IPS DF 19.7 (cell line): ENCODE data around the gene ZNF316.
A peak's percentile ranks its signal among the peaks of the same experiment; 100 is the strongest.
"Not testable (repeated sequence)": the region's sequence is repeated elsewhere in the genome, so short reads cannot be mapped to it uniquely, and the experiment has no call there.

ENCODE experiments used
- DNase-seq: peaks from one replicate; pipeline ENCODE4 v3.0.0-alpha.2; 2013; ENCODE audit warnings: low read depth, low spot score

Gene ZNF316

GRCh38 chr7:6621195-6622133, 15.7 kb upstream of the ZNF316 start:
- DNase-seq: no peak

DNA sequence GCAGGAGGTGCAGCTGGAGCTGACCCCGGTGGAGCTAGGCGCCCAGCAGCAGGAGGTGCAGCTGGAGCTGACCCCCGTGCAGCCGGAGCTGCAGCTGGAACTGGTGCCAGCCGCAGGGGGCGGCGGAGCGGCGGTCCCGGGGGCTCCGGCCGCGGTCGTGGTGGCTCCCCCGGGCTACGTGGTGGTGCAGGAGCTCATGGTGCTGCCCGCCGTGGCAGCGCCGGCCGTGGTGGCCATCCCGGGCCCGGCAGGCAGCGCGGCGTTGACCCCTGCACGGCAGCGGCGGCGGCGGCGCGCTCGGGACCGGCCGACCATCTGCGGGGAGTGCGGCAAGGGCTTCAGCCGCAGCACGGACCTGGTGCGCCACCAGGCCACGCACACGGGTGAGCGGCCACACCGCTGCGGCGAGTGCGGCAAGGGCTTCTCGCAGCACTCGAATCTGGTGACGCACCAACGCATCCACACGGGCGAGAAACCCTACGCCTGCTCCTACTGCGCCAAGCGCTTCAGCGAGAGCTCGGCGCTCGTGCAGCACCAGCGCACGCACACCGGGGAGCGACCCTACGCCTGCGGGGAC, 14.9 kb upstream of the ZNF316 start:
- DNase-seq: no peak

- DNase-seq: no peak
Observed at GRCh38 chr7:6623589-6624245, 13.4 kb upstream of the ZNF316 start.

- no peak for DNase-seq
Observed at GRCh38 chr7:6624246-6624611, 12.9 kb upstream of the ZNF316 start.

DNA sequence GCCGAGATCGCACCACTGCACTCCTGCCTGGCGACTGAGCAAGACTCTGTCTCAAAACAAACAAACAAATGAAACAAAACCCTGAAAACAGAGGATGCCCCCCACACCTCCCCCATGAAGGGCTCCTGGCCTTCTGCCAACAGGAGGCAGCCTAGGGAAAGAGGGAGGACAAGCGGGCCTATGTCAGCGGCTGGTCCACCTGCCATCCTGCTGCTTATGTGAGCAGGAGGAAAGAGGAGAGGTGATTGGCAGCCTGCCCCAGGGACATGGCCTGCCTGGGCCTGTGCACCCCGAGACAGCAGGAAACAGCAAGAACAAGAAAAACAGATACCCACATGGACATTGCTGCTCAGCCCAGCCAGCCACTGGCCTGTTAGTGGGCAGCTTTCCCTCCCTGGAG, 9.1 kb upstream of the ZNF316 start:
- no peak for DNase-seq

DNA sequence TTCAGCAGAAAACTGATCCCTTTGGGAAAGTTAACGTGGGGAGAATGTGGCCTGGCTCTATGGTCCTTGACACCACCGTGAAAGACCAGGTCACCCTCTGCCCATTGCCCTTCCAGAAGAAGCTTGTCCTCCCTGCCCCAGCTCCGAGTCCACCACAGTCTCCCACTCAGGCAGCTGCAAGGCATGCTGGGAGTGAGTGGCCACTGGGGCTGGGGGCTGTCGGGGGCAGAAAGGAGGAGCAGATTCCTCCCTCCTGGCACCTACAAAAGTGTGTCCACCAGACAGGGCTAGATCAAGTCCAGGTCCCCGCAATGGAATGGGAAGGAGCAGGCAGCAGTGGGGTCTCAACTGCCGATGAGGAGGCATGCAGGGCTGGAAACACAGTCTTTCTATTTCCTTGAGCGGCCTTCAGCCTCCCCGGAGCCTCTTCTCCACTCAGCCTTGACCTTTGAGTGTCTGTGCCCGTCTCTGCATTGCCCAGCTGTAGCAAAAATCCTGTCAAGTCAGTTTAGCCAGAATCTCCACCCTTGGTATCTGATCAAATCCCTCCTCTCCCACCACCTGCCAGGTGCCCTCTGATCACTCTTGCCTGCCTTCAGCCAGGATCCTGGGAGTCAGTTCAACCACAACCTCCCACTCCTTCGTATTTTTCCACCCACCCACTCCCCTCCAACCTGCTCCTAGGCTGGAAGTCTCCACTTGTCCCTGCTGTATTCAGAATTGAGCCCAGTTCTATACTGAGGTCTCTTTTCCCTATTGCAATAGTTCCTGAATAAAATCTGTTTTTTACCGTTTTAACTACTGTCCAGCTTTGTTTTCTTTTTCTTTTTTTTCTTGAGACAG, 6.9 kb upstream of the ZNF316 start:
- no peak for DNase-seq

- no peak for DNase-seq
Observed at GRCh38 chr7:6631605-6632004, 5.5 kb upstream of the ZNF316 start.

GRCh38 chr7:6634021-6634420, 3.1 kb upstream of the ZNF316 start:
- DNase-seq: no peak

- DNase-seq: not testable (repeated sequence)
Observed at GRCh38 chr7:6634971-6635370, 2.1 kb upstream of the ZNF316 start.

GRCh38 chr7:6637544-6638229, 569 bp downstream of the ZNF316 start:
- DNase-seq: no peak

GRCh38 chr7:6639032-6639431, 1.9 kb downstream of the ZNF316 start:
- DNase-seq: no peak

DNA sequence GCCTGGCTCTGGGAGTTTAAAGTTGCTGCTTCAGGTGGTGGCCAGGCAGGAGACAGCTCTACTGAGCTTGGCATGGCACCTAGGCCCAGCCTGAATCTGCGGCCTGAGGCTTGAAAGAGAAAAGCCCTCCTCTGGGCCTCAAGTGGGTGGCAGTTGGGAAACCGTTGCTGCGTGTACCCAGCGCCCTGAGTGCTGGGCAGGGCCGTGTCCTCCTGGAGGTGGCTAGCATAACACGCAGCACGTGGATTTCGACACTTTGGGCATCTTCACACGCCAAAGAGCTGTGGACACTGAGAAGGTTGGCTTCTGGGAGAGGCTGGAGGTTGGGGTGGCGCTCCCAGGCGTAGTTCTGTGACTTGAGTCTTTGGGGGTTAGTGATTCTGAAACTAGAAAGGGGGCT, 2.5 kb downstream of the ZNF316 start:
- DNase-seq: no peak

DNA sequence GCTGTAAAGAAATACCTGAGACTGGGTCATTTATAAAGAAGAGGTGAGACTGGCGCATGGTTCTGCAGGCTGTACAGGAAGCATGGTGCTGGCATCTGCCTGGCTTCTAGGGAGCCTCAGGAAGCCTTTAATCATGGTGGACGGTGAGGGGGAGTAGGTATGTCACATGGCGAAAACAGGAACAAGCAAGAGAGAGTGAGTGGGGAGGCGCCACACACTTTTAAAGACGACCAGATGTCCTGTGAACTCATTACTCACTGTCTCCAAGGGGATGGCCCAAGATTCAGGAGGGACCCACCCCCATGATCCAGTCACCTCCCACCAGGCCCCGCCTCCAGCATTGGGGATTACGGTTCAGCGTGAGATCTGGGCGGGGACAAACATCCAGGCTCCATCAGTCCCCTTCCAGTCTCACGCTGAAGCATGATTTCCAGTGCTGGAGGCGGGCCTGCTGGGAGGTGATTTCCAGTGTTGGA, 3.2 kb downstream of the ZNF316 start:
- peak; percentile 50 for DNase-seq

GRCh38 chr7:6641305-6642035, 4.4 kb downstream of the ZNF316 start:
- DNase-seq: no peak

DNA sequence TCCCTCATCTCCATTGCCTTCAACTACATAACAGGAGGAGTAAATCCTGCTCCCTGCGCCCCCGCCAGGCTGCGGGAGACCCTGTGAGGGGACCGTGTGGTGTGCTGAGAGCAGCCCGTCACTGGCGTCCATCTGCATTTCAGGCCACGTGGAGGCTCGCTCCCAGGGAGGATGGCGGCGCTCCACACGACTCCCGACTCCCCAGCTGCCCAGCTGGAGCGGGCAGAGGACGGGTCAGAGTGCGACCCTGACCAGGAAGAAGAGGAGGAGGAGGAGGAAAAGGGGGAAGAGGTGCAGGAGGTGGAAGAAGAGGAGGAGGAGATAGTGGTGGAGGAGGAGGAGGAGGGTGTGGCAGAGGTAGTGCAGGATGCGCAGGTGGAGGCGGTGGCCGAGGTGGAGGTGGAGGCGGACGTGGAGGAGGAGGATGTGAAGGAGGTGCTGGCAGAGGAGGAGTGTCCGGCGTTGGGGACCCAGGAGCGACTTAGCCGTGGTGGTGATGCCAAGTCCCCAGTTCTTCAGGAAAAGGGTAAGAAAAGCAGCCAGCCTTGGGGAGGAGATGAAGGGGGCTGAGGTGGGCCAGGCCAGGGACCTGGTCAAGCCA, 5.2 kb downstream of the ZNF316 start:
- no peak for DNase-seq

- no peak for DNase-seq
Observed at GRCh38 chr7:6642861-6643640, 5.9 kb downstream of the ZNF316 start.

- no peak for DNase-seq
Observed at GRCh38 chr7:6643915-6644625, 7.0 kb downstream of the ZNF316 start.

GRCh38 chr7:6644728-6645127, 7.6 kb downstream of the ZNF316 start:
- DNase-seq: no peak

DNA sequence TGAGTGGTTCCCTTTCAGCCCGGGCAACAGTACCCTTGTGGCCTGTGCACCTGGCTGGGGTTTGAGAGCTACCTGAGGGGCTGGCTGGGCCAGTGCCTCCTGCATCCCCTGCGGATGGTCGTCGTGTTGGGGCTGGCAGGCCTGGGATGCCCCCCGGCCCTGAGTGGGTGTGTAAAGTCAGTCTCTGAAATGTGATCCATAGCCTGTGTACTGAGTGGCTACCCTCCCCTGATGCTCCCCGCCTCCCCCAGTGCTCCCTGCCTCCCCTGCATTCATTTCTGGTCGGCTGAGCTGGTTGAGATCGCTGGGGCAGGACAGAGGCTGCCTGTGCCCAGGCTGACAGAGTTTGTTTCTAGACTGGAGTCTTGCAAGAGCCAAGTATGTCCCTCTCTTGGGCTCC, 9.3 kb downstream of the ZNF316 start:
- DNase-seq: no peak
